ENCODE results near the gene PRKCA. TPM values are rescaled to one million over a fixed set of nuclear protein-coding genes. Genes with fewer than 3 reads are reported as not detected.

The PRKCA gene
- total RNA-seq, 1 experiment from 2014 or later = 22.6 TPM

- peaks cover 51% of the 10 kb centered on the region for H3K4me1 ChIP-seq (ENCODE audit: insufficient read depth, low read length)
- ChIA-PET POLR2A (ENCODE audit: unreplicated experiment) (no interaction called here), CTCF (no interaction called here)
- no peak overlapping the region for H2AFZ ChIP-seq (ENCODE audit: low read length)
- ATAC-seq (no peak), DNase-seq (no peak)
- intact Hi-C loops (cut with micrococcal nuclease) = no loop called here
- no peak overlapping the region for H3K4me2 ChIP-seq (ENCODE audit: low read length)
- H3K4me3 ChIP-seq (ENCODE audit: low read length) = no peak overlapping the region
- H3K9ac ChIP-seq (ENCODE audit: low read length) = no peak overlapping the region
- peaks cover 39% of the 10 kb centered on the region for H3K79me2 ChIP-seq (ENCODE audit: low read length)
- H3F3A ChIP-seq (ENCODE audit: low read length, unreplicated experiment) = peaks cover 6% of the 10 kb centered on the region
- H3K9me2 ChIP-seq (replicated peaks; ENCODE audit: low read length) = no peaks in the 10 kb centered on the region
- no TSS peak for BruUV-seq (replicated peaks)
- H3K27me3 ChIP-seq (ENCODE audit: low read length) = no peaks in the 10 kb centered on the region
- no peaks in the 10 kb centered on the region for H3K36me3 ChIP-seq (ENCODE audit: low read depth, low read length)
- TF ChIP-seq EZH2 (IDR thresholded peaks at IDR 0.05; ENCODE audit: low read length, unreplicated experiment) (no peak), CTCF (conservative IDR thresholded peaks at IDR 0.05; ENCODE audit: low read depth, low read length) (no peak), EZH2phosphoT487 (IDR thresholded peaks at IDR 0.05; ENCODE audit: borderline replicate concordance, low read length) (no peak)
- H4K20me1 ChIP-seq (ENCODE audit: low read length) = no peaks in the 10 kb centered on the region
- no peak overlapping the region for H3K27ac ChIP-seq (ENCODE audit: low read length)
- no peaks in the 10 kb centered on the region for H3K9me3 ChIP-seq (ENCODE audit: low read length)
Measured at GRCh38 chr17:66469461-66469860, 167.0 kb downstream of the PRKCA start.

GRCh38 chr17:66469890-66470289, 167.5 kb downstream of the PRKCA start:
- H3K4me2 ChIP-seq (ENCODE audit: low read length) = no peak overlapping the region
- no peaks in the 10 kb centered on the region for H3K27me3 ChIP-seq (ENCODE audit: low read length)
- H3K9ac ChIP-seq (ENCODE audit: low read length) = no peak overlapping the region
- no peak overlapping the region for H2AFZ ChIP-seq (ENCODE audit: low read length)
- intact Hi-C loops (cut with micrococcal nuclease) = no loop called here
- H3K4me3 ChIP-seq (ENCODE audit: low read length) = no peak overlapping the region
- no peak for ATAC-seq
- no peak for DNase-seq
- TF ChIP-seq CTCF (conservative IDR thresholded peaks at IDR 0.05; ENCODE audit: low read depth, low read length) (no peak), EZH2phosphoT487 (IDR thresholded peaks at IDR 0.05; ENCODE audit: borderline replicate concordance, low read length) (no peak), EZH2 (IDR thresholded peaks at IDR 0.05; ENCODE audit: low read length, unreplicated experiment) (no peak)
- no peaks in the 10 kb centered on the region for H3K9me2 ChIP-seq (replicated peaks; ENCODE audit: low read length)
- H3K27ac ChIP-seq (ENCODE audit: low read length) = no peak overlapping the region
- peaks cover 6% of the 10 kb centered on the region for H3F3A ChIP-seq (ENCODE audit: low read length, unreplicated experiment)
- H3K79me2 ChIP-seq (ENCODE audit: low read length) = peaks cover 35% of the 10 kb centered on the region
- peaks cover 52% of the 10 kb centered on the region for H3K4me1 ChIP-seq (ENCODE audit: insufficient read depth, low read length)
- H3K36me3 ChIP-seq (ENCODE audit: low read depth, low read length) = no peaks in the 10 kb centered on the region
- no TSS peak for BruUV-seq (replicated peaks)
- ChIA-PET CTCF (no interaction called here), POLR2A (ENCODE audit: unreplicated experiment) (no interaction called here)
- no peaks in the 10 kb centered on the region for H3K9me3 ChIP-seq (ENCODE audit: low read length)
- no peaks in the 10 kb centered on the region for H4K20me1 ChIP-seq (ENCODE audit: low read length)

GRCh38 chr17:66472123-66472522, 169.7 kb downstream of the PRKCA start:
- CTCF ChIA-PET = no interaction called here
- no peak for ATAC-seq
- H3K9me3 ChIP-seq (ENCODE audit: low read length) = no peaks in the 10 kb centered on the region
- no TSS peak for BruUV-seq (replicated peaks)
- no peak overlapping the region for H3K4me2 ChIP-seq (ENCODE audit: low read length)
- POLR2A ChIA-PET (ENCODE audit: unreplicated experiment) = no interaction called here
- no peak overlapping the region for H2AFZ ChIP-seq (ENCODE audit: low read length)
- no peak overlapping the region for H3K9ac ChIP-seq (ENCODE audit: low read length)
- no peak overlapping the region for H3K27ac ChIP-seq (ENCODE audit: low read length)
- H3K9me2 ChIP-seq (replicated peaks; ENCODE audit: low read length) = no peaks in the 10 kb centered on the region
- H4K20me1 ChIP-seq (ENCODE audit: low read length) = no peaks in the 10 kb centered on the region
- H3K4me1 ChIP-seq (ENCODE audit: insufficient read depth, low read length) = peaks cover 45% of the 10 kb centered on the region
- TF ChIP-seq EZH2phosphoT487 (IDR thresholded peaks at IDR 0.05; ENCODE audit: borderline replicate concordance, low read length) (no peak), EZH2 (IDR thresholded peaks at IDR 0.05; ENCODE audit: low read length, unreplicated experiment) (no peak), CTCF (conservative IDR thresholded peaks at IDR 0.05; ENCODE audit: low read depth, low read length) (no peak)
- H3K36me3 ChIP-seq (ENCODE audit: low read depth, low read length) = no peaks in the 10 kb centered on the region
- no peaks in the 10 kb centered on the region for H3K27me3 ChIP-seq (ENCODE audit: low read length)
- peaks cover 22% of the 10 kb centered on the region for H3K79me2 ChIP-seq (ENCODE audit: low read length)
- no peak overlapping the region for H3K4me3 ChIP-seq (ENCODE audit: low read length)
- intact Hi-C loops (cut with micrococcal nuclease) = no loop called here
- no peak for DNase-seq
- H3F3A ChIP-seq (ENCODE audit: low read length, unreplicated experiment) = no peaks in the 10 kb centered on the region
